ENCODE data around the gene SMIM8. TPM values are rescaled to one million over a fixed set of nuclear protein-coding genes. Genes with fewer than 3 reads are reported as not detected.
A peak's percentile ranks its signal among the peaks of the same experiment; 100 is the strongest.
"Not testable (repeated sequence)": the region's sequence is repeated elsewhere in the genome, so short reads cannot be mapped to it uniquely, and the experiment has no call there.

The SMIM8 gene
- 10 to 100 TPM; 11.9 to 12.2 TPM for total RNA-seq

GRCh38 chr6:87322304-87323212 lies at the start of gene SMIM8:
SMIM8 (plus strand) TSS chr6:87322588; CDS start chr6:87337032, 14,444 bp downstream.
- peak; percentile 95 for DNase-seq
- H3K27me3 Mint-ChIP-seq = peaks cover 3% of the 10 kb centered on the region

GRCh38 chr6:87274660-87275274 lies 47.6 kb upstream of the SMIM8 start:
- POLR2A ChIA-PET = no interaction called here
- Mint-ChIP-seq H3K27ac (no peak overlapping the region), H3K9me3 (peaks cover 1% of the 10 kb centered on the region), H3K4me3 (no peak overlapping the region), H3K27me3 (peaks cover 1% of the 10 kb centered on the region), H3K36me3 (peaks cover 3% of the 10 kb centered on the region), H3K4me1 (no peaks in the 10 kb centered on the region)
- ATAC-seq (ENCODE audit: low read depth) (no peak), DNase-seq (no peak)

More at GRCh38 chr6:87322304-87323212, at the start of gene SMIM8:
- peaks cover 10% of the 10 kb centered on the region for H3K36me3 Mint-ChIP-seq
- H3K4me3 Mint-ChIP-seq = peak within 1 kb of the TSS; percentile 99
- POLR2A ChIA-PET = interaction anchor here (0.6 kb wide), 1 partner anchor 1862 kb away, joined by 5 read pairs; no protein-coding TSS in a partner anchor
- peak within 1 kb of the TSS; percentile 95 for H3K27ac Mint-ChIP-seq
- peaks cover 1% of the 10 kb centered on the region for H3K9me3 Mint-ChIP-seq
- H3K4me1 Mint-ChIP-seq = peaks cover 10% of the 10 kb centered on the region
- peak; percentile 97 for ATAC-seq (ENCODE audit: low read depth)

- no peaks in the 10 kb centered on the region for H3K4me1 Mint-ChIP-seq
- H3K36me3 Mint-ChIP-seq = peaks cover 3% of the 10 kb centered on the region
- no peak overlapping the region for H3K4me3 Mint-ChIP-seq
- POLR2A ChIA-PET = no interaction called here
- DNase-seq = no peak
- ATAC-seq (ENCODE audit: low read depth) = no peak
- peaks cover 1% of the 10 kb centered on the region for H3K9me3 Mint-ChIP-seq
- H3K27me3 Mint-ChIP-seq = peaks cover 4% of the 10 kb centered on the region
- no peak overlapping the region for H3K27ac Mint-ChIP-seq
Observed at GRCh38 chr6:87276624-87277023, 45.8 kb upstream of the SMIM8 start.

- Mint-ChIP-seq H3K9me3 (peaks cover 1% of the 10 kb centered on the region), H3K36me3 (peaks cover 3% of the 10 kb centered on the region), H3K4me3 (no peak overlapping the region), H3K27me3 (peaks cover 4% of the 10 kb centered on the region), H3K27ac (no peak overlapping the region), H3K4me1 (no peaks in the 10 kb centered on the region)
- DNase-seq (no peak), ATAC-seq (ENCODE audit: low read depth) (no peak)
- POLR2A ChIA-PET = no interaction called here
Observed at GRCh38 chr6:87277123-87277522, 45.3 kb upstream of the SMIM8 start.

- Mint-ChIP-seq H3K36me3 (no peaks in the 10 kb centered on the region), H3K27ac (no peak overlapping the region), H3K27me3 (peaks cover 6% of the 10 kb centered on the region), H3K4me1 (no peaks in the 10 kb centered on the region), H3K4me3 (no peak overlapping the region), H3K9me3 (no peaks in the 10 kb centered on the region)
- no peak for DNase-seq
- POLR2A ChIA-PET = no interaction called here
- ATAC-seq (ENCODE audit: low read depth) = no peak
Observed at GRCh38 chr6:87279196-87279595, 43.2 kb upstream of the SMIM8 start.

GRCh38 chr6:87281426-87281825 lies 41.0 kb upstream of the SMIM8 start:
- no peak overlapping the region for H3K27ac Mint-ChIP-seq
- DNase-seq (no peak), ATAC-seq (ENCODE audit: low read depth) (no peak)
- H3K4me3 Mint-ChIP-seq = no peak overlapping the region
- peaks cover 15% of the 10 kb centered on the region for H3K27me3 Mint-ChIP-seq
- H3K4me1 Mint-ChIP-seq = no peaks in the 10 kb centered on the region
- POLR2A ChIA-PET = no interaction called here
- no peaks in the 10 kb centered on the region for H3K36me3 Mint-ChIP-seq
- H3K9me3 Mint-ChIP-seq = no peaks in the 10 kb centered on the region

- H3K27me3 Mint-ChIP-seq = peaks cover 18% of the 10 kb centered on the region
- no peaks in the 10 kb centered on the region for H3K36me3 Mint-ChIP-seq
- no peak overlapping the region for H3K27ac Mint-ChIP-seq
- DNase-seq (no peak), ATAC-seq (ENCODE audit: low read depth) (no peak)
- POLR2A ChIA-PET = no interaction called here
- no peaks in the 10 kb centered on the region for H3K9me3 Mint-ChIP-seq
- H3K4me1 Mint-ChIP-seq = no peaks in the 10 kb centered on the region
- no peak overlapping the region for H3K4me3 Mint-ChIP-seq
Observed at GRCh38 chr6:87282743-87283142, 39.6 kb upstream of the SMIM8 start.

GRCh38 chr6:87283461-87283860 lies 38.9 kb upstream of the SMIM8 start:
- Mint-ChIP-seq H3K36me3 (no peaks in the 10 kb centered on the region), H3K4me1 (no peaks in the 10 kb centered on the region), H3K9me3 (no peaks in the 10 kb centered on the region), H3K27ac (no peak overlapping the region), H3K27me3 (peaks cover 18% of the 10 kb centered on the region), H3K4me3 (no peak overlapping the region)
- ATAC-seq (ENCODE audit: low read depth) = no peak
- DNase-seq = no peak
- POLR2A ChIA-PET = no interaction called here

GRCh38 chr6:87287251-87287650 lies 35.1 kb upstream of the SMIM8 start:
- H3K9me3 Mint-ChIP-seq = no peaks in the 10 kb centered on the region
- no peak for ATAC-seq (ENCODE audit: low read depth)
- H3K4me1 Mint-ChIP-seq = no peaks in the 10 kb centered on the region
- peaks cover 15% of the 10 kb centered on the region for H3K27me3 Mint-ChIP-seq
- no peak overlapping the region for H3K4me3 Mint-ChIP-seq
- H3K36me3 Mint-ChIP-seq = no peaks in the 10 kb centered on the region
- POLR2A ChIA-PET = no interaction called here
- H3K27ac Mint-ChIP-seq = no peak overlapping the region
- DNase-seq = no peak

GRCh38 chr6:87289571-87289970 lies 32.8 kb upstream of the SMIM8 start:
- Mint-ChIP-seq H3K4me1 (no peaks in the 10 kb centered on the region), H3K27me3 (peaks cover 15% of the 10 kb centered on the region), H3K36me3 (no peaks in the 10 kb centered on the region), H3K9me3 (no peaks in the 10 kb centered on the region), H3K27ac (no peak overlapping the region), H3K4me3 (no peak overlapping the region)
- no peak for ATAC-seq (ENCODE audit: low read depth)
- POLR2A ChIA-PET = interaction anchor here (0.7 kb wide), 1 partner anchor 284 kb away, joined by 3 read pairs; no protein-coding TSS in a partner anchor
- no peak for DNase-seq

- Mint-ChIP-seq H3K27me3 (peaks cover 9% of the 10 kb centered on the region), H3K27ac (no peak overlapping the region), H3K4me3 (no peak overlapping the region), H3K9me3 (no peaks in the 10 kb centered on the region), H3K36me3 (no peaks in the 10 kb centered on the region), H3K4me1 (no peaks in the 10 kb centered on the region)
- POLR2A ChIA-PET = no interaction called here
- no peak for DNase-seq
- no peak for ATAC-seq (ENCODE audit: low read depth)
Observed at GRCh38 chr6:87291883-87292282, 30.5 kb upstream of the SMIM8 start.

GRCh38 chr6:87293526-87293925 lies 28.9 kb upstream of the SMIM8 start:
- POLR2A ChIA-PET = no interaction called here
- Mint-ChIP-seq H3K4me3 (no peak overlapping the region), H3K36me3 (no peaks in the 10 kb centered on the region), H3K4me1 (no peaks in the 10 kb centered on the region), H3K27ac (no peak overlapping the region), H3K27me3 (peaks cover 17% of the 10 kb centered on the region), H3K9me3 (no peaks in the 10 kb centered on the region)
- no peak for ATAC-seq (ENCODE audit: low read depth)
- no peak for DNase-seq

- Mint-ChIP-seq H3K36me3 (no peaks in the 10 kb centered on the region), H3K4me3 (no peak overlapping the region), H3K4me1 (no peaks in the 10 kb centered on the region), H3K27ac (no peak overlapping the region), H3K9me3 (no peaks in the 10 kb centered on the region), H3K27me3 (peaks cover 22% of the 10 kb centered on the region)
- POLR2A ChIA-PET = no interaction called here
- DNase-seq (no peak), ATAC-seq (ENCODE audit: low read depth) (no peak)
Observed at GRCh38 chr6:87297119-87297518, 25.3 kb upstream of the SMIM8 start.

GRCh38 chr6:87301277-87301676 lies 21.1 kb upstream of the SMIM8 start:
- peaks cover 26% of the 10 kb centered on the region for H3K27me3 Mint-ChIP-seq

More at GRCh38 chr6:87301277-87301676, 21.1 kb upstream of the SMIM8 start:
- POLR2A ChIA-PET; ATAC-seq (ENCODE audit: low read depth); H3K36me3 Mint-ChIP-seq; H3K4me1 Mint-ChIP-seq; H3K4me3 Mint-ChIP-seq; H3K27ac Mint-ChIP-seq; DNase-seq; H3K9me3 Mint-ChIP-seq: not testable (repeated sequence)

Measured in activated naive CD8-positive, alpha-beta T cell treated with anti-CD3 and anti-CD28 coated beads, Interleukin-2, amount 10 ng/mL, durations not matched to agents 7 days and 5 days (primary cell).